Fibroblast of lung (primary cell): ENCODE data around the gene CAMK2N2.

ENCODE experiments used
- CTCF ChIP-seq, 2 donors: IDR thresholded peaks in 1 of 2; conservative IDR thresholded peaks in 1 of 2; 1 replicate in 1 of 2; 2 replicates in 1 of 2; pipeline ENCODE4 v1.5.1; 2011 to 2012; ENCODE audit warnings: low read length in 2 of 2, control low read depth in 1 of 2, inconsistent platforms in 1 of 2, low read depth in 1 of 2, mild to moderate bottlenecking in 1 of 2
- EZH2 ChIP-seq: IDR thresholded peaks from 2 replicates; pipeline ENCODE4 v1.5.1; 2012; ENCODE audit warnings: low read length, control low read depth, mild to moderate bottlenecking; ENCODE audit errors: missing control alignments

- no peak for TF ChIP-seq CTCF (conservative IDR thresholded peaks at IDR 0.05 in 1 of 2, IDR thresholded peaks at IDR 0.05 in 1 of 2; ENCODE audit: low read depth in 1 of 2, low read length in 2 of 2)
- TF ChIP-seq EZH2 = no peak
These were observed 23.0 kb downstream of the CAMK2N2 start for GRCh38 chr3:184238246-184238818.
